OCI-LY3 (cell line): ENCODE results near the gene DECR2.

Experiments used
- CTCF ChIP-seq: fragments of 200-600, 300-600 bp; sonication (generic); IDR thresholded peaks from 2 replicates; pipeline ENCODE4 v1.5.1; 2014; ENCODE audit warnings: antibody characterized with exemption, low read length, low read depth
- EZH2phosphoT487 ChIP-seq: fragments of 200-600 bp; shearing (Covaris generic); IDR thresholded peaks from 2 replicates; pipeline ENCODE4 v1.6.1; 2018; ENCODE audit warnings: antibody characterized with exemption, mixed run types, low read depth

GRCh38 chr16:380762-381011 lies 21.0 kb upstream of the DECR2 start:
- no peak for TF ChIP-seq CTCF
- no peak for TF ChIP-seq EZH2phosphoT487
